IPS-NIHi7 (cell line): ENCODE results near the gene CREB3L2.
"Not testable (repeated sequence)": the region's sequence is repeated elsewhere in the genome, so short reads cannot be mapped to it uniquely, and the experiment has no call there.

ENCODE experiments used
- DNase-seq: peaks from one replicate; pipeline ENCODE4 v3.0.0; 2012; ENCODE audit warnings: mixed read lengths; ENCODE audit errors: extremely low spot score

Gene CREB3L2

DNA sequence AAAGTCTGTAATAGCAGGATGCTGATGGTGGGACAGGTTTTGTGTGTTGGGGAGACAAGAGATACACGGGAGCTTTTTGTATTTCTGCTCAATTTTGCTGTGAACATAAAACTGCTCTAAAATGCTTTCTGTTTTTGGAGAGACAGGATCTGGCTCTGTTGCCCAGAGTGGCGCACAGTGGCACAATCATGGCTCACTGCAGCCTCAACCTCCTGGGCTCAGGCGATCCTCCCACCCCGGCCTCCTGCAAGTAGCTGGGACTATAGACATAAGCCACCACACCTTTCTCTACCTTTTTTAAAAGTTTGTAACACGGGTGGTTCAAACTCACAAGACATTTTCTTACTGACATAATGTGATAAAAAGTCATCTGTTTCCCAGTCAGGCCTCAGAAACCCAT, 14.3 kb downstream of the CREB3L2 start:
- no peak for DNase-seq

DNA sequence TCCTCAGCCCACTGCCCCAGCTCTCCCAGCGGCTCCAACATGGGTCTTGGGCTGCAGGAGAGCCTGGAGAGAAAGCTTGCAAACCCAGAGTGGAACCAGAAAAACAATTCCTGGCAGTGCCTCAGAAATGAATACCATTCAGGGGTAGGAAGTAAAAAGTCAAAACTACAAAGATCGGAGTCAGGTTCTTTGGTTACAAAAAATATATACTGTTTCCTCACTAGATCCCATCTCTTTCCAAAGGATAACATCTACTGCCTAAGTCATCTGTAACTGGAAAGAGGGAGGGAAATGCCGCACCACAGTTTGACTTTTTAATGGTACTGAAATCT, 14.9 kb downstream of the CREB3L2 start:
- no peak for DNase-seq

DNA sequence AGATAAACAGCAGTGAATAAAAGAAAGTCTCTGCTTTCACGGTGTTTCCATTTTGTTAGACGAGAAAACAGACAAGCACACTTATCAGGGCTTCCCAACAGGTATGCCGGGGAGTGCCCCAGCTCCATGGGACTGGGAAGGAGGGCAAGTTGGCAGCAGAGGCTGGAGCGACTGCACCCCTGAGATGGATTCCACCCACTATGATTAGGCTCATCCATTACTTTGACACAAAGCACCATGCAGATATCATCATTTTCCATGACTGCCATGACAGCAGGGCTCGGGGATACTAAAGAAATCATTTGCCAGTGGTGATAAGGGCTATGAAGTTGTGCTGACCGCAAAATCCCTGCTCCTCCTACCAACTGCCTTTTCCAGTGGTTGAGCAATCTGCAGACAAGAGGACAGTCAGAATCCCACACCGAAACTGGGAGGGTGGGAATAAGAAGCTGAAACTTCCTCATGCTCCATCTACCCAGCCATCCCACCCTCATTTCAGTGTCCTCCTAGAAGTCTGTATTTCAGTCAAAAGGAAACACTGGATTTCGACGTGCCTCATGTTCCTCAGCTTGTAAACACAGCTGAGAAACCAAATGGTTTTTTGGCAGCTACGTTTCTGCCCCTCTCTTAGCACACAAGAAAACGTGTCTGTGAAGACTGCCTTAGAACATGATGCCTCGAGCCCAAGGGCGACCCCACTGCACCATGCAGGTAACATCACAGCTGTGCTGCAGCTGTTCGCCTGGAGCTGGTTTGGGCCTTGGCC, 15.5 kb downstream of the CREB3L2 start:
- DNase-seq, result no peak

DNA sequence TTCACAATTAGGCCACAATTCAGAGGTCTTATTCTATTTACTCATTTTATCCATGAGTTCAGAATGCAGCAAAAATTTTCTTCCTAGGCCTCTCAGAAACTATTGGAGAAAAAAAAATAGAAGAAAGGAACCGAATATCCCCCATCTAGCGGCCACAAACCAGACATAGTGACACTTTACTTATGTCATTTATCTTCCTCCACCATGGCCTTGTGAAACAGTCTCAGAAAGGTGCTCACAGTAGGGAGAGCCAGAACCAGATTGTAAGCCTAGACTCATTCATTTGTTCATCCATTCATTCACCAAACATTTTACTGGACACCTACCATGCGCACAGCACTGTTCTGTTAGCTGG, 16.0 kb downstream of the CREB3L2 start:
- no peak for DNase-seq

DNA sequence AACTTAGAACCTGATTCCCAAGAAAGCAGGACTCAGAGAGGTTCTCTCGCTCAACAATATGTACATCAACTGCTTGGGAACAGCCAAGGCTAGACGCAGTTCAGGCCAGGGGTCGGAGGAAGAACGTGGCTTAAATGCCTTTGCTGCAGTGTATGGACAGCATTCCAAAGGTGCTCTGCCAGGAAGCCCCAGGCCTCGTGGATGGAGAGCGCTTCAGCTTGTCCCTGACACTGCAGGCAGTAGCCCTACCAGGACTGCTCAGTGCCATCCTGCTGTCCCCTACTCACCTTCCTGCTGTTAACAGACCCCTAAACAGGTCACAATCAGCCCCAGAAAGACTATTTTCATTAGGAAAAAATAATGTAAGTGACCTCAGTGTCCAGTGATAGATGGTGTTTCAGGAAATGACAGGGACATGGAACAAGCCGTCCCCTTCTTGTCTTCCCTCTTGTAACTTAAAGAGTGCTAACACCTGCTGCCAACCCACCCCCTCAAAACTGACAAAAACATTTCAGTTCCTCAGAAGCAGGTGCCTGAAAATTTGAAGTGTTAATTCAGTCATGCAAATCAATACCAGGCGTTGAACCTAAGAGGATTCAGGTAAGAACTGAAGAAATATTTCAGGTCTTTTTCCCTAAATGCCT, 16.5 kb downstream of the CREB3L2 start:
- no peak for DNase-seq

DNA sequence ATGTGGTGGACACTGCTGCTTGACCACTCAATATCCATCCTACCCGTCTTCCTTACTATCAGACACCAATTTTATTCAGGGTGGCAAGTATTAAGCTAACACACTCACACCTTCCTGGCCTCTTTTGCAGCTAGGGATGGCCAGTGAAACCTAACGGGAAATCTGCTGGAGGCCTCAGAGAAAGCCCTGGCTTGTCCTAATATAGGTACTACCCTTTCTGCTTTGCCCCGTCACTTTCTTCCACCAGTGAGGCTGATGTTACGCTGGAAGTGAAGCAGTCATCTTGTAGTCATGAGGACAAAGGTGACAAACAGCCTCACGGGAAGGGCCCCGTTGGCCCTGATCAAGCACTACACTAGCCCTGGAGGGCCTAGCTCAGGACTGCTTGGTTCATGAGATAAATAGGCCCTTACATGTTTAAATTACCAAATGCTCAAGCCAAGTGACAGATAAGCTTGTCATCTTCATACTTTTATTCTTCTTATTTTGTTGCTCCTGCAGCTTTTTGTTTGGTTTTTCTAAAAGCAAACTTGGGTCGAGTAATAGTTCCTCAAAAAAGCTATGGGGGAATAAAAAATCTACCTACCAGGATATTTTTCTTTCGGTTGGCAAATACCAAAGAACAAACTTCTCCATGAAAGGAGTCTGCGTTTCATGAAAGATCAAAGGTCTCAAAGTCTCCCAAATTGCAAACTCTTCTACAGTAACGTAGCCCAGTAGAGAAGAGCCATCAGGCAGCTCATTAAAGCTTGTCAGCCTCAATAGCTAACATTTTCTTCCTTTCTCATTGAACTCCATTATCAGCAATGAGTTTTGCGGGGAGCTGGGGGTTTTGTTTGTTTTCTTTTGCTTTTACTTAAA, 17.5 kb downstream of the CREB3L2 start:
- DNase-seq, result no peak

DNA sequence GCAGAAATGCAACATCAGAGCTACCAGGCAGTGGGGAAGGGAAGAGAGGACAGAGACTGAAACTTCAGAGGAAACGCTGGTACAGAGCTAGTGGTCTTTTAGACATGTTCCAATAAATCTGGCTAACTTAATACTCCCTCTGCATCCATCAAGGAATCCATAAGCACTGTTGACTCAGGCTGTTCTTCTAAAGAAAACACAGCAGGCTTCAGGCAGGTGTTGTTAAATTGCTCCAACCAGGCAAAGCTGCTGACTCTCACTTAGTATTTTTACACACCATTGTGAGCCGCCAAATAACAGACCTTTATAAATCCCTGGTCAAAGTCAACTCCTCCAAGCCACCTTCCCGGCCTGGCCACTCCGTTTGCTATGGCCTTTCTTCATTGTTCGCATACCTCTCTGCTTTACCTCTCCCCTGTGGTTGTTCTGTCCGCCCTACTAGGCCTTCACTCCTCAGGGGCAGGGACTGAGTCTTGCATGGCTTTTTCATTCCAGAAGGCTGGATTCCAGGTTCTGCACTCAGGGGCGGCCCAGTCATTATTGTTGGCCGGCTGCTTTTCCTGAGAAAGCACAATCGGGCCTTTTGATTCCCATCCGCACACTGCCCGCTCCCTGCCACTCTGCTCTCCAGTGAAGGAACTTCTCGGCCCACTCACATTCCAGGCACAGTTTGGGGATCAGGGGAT, 18.4 kb downstream of the CREB3L2 start:
- DNase-seq, result no peak

DNA sequence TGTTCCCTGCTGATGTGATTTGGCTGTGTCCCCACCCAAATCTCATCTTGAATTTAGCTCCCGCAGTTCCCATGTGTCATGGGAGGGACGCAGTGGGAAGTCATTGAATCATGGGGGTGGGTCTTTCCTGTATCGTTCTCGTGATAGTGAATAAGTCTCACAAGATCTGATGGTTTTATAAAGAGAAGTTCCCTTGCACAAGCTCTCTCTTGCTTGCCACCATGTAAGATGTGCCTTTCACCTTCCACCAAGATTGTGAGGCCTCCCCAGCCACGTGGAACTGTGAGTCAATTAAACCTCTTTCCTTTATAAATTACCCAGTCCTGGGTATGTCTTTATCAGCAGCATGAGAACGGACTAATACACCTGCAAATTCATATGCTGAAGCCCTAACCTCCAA, 19.5 kb downstream of the CREB3L2 start:
- DNase-seq, result not testable (repeated sequence)

DNA sequence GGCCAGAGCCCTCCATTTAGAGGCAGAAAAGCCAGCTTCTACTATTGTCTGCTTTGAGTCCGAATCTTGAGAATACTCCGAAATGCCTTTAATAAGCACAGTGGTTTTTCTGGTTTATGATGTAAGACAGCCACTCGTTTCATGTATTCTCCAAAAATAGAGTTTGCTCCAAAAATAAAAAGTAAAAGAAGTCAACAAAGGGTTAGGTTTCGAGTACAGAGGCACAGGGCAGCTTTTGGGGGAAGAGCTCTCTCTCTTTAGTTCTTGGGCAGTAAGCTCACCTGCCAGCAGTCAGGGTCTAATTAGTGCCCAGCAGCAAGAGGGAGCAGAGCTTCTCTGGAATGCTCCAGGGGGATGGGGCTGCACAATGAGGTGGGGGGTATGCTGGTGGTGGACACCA, 20.2 kb downstream of the CREB3L2 start:
- no peak for DNase-seq

DNA sequence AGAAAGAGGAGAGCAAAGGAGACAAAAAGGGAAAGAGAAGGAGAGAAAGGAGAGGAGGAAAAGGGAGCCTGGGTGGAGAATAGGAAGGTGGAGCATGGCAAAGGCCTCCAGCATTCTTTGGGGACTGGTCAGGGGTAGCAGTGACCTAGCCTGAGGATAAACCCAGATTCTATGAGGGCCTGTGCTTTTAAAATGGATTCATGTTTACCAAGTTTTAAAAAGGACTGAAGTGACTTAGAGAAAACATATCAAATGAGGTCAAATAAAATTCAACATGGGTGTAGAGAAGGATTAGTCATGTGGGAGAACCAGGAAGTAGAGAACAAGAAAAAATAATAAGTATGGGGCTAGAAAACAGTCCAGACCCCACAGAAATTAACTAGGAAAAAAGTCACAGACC, 20.7 kb downstream of the CREB3L2 start:
- no peak for DNase-seq

DNA sequence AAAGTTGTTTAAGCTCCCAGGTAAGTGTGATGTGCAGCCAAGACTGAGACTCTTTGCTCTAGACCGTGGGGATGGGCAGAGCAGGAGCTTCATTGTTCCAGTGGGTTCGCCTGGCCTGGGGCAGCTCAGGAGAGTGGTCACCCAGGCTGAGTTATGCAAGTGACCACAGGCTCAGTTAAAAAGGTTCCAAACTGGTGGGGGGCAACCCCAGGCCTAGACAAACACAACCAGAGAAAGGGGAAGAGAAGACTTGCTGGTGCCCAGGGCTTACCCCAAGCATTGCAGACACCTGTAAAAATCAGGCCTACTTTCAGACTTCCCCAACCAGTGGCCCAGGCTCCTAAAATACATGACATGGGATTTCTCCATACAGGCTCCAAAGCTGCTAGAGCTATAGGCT, 21.6 kb downstream of the CREB3L2 start:
- no peak for DNase-seq

DNA sequence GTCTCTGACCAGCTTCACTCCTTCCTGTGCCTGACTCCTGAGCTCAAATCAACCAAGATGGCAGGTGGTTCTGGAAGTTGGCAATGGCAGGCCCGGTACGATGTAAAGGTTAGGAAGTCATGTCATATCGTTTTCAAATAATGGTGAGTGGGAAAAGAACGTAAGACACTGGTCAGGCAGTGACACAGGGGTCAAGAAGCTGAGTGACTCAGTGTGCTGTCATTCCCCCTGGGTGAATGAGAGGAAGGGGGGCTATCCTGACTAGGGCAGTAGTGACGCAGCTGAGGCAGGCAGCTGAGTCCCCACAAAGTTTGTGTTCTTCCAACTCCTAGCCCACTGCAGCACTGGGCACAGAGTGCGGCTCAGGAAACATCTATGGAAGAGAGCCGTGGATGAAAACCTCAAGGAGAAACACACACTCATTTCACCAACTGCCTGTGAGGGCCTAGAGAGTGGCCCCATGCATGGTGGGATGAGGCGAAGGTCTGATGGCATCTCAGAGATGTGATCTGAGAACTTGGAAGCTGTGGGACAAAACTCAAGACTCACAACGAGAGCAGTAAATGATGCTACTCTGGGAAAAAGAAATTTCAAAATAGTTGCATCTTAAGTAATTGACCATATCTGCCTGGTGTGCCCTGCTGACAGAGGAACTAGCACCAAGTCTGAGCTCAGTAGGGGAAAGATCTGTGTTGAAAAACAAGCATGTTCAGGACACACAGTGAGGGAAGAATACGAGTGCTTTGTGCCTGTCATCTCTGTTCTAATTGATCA, 23.2 kb downstream of the CREB3L2 start:
- peak; percentile 31 for DNase-seq

DNA sequence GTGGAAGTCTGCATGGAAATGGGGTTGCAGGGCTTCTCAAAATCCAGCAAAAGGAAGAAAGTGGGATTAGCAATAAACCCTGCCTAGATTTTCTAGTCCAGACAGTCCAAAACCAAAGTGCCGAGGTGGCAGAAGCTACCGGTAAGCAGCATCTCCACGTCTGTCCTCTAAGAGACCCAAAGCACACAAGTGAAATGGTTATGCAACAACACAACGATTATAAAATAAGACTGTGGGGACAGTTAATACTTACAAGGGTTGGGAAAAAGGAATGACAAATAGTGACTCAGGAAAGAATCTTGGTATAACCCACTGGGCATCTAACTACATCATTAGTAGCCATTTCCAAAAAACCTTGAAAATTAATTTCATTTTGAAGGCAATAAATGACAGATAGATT, 24.7 kb downstream of the CREB3L2 start:
- DNase-seq, result no peak

DNA sequence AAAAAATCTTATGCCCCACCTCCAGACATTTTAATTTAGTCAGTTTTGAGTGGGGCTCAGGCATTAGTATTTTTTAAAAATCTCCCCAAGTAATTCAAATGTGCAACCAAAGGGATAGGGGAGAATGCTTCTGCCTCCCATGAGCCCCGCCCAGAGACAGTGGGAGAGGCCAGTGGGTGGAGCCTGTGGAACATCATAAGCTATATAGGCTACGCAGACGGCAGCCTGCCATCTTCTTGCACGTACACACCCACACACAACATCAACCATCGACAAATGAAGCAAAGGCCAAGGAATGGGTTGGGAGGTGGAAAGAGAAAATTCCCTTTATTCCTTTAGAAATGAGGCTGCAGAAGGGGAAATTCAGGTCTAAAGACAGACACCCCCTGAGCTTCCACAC, 25.2 kb downstream of the CREB3L2 start:
- no peak for DNase-seq

DNA sequence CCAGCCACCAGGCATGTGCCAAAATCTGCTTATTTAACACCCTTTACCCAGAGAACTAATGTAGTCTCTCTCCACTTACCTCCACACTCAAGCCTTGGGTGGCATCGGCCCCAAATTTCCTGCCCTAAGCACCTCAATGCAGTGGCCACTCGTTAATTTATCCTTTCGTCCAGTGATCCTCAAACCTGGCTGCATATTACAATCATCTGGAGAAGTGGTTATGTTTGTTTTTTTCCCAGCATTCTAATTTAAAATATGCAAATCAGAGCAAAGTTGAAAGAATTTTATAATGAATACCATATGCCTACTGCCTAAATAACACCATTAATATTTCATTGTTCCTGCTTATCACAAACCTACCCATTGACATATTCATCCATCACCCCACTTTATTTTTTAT, 25.7 kb downstream of the CREB3L2 start:
- no peak for DNase-seq

DNA sequence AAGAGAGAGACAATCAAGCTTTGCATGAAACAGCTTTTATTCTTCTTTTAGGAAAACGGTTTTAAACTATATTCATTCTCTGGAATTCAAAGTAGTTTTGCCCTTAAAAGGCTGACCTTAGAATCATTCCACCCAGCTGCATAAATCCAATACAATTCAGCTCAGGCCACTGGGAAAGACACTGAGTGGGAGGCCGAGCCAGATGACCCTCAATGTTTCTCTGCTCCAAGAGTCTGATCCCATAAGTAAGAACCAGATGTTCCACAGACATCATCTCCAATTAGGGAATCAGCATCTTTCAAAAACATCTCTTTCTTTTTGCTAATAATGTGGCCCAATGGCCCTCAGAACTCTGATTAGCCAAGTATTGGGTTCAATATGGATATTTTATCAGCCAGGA, 26.1 kb downstream of the CREB3L2 start:
- no peak for DNase-seq

DNA sequence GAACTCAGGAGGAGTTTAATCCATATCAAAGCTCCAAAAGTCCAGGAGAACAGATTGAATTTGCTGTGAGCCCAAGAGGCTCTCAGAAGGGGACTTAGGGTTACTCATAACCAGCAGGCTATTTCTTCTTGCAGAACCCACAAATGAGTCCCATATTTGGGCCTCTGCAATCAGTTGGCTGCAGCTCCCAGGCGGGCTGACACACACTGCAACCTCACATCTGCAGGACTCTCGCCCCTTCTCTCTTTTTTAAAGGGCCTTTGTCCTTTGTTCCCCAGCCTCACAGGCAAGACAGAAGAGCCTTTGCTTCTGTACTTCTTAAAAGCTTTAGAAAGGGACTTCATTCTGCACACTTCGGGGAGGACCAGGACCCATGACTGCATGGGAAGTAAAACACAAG, 26.7 kb downstream of the CREB3L2 start:
- DNase-seq, result no peak

DNA sequence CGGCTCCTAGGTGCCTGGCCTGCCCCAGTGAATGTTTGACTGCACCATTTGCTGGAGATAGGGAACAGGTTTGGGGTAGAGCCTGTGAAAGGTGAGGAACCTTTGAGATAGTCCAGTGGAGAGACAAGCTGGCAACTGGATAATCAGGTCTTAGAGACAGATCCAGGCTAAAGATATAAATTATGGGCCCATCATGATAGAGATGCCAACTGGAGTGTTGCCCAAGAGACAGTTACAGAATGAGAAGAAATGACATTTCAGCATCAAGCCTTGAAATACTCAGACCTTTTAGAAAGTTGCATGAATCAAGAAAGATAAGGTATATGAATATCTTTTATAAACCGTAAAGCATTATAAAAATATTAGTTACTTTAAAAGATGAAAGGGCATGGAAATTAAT, 27.1 kb downstream of the CREB3L2 start:
- DNase-seq, result no peak

DNA sequence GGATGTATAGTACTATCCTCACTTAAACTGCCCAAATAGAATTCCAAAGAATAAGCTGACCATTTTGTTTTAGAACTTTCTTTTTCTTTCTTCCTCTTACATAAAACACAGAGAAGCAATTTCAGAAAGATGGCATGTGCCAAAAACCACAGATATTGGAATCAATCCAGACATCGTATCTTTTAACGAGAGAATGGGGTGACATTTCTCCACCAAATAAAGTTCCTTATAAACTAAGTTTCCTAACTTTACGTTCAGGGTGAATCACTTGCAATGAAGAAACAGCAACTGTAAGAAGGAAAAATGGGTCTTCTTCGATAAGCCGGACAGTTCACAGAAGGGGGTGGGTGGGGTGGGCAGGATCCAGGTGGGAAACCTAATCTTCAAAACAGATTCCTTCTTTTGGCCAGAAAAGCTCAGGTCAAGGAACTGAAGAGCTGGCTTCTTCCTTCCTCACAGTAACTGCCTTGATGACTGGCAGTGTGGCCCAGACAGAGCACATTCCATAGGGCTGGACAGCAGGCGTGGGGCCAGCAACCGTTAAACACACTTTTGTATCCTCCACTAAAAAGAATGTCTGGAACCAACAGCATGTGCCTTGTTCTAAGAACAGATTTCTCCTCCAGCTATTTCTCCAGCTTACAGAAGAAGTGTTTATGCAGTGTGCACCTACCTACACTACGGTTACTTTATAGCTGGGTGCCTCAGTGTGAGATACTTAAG, 31.5 kb downstream of the CREB3L2 start:
- DNase-seq, result no peak

DNA sequence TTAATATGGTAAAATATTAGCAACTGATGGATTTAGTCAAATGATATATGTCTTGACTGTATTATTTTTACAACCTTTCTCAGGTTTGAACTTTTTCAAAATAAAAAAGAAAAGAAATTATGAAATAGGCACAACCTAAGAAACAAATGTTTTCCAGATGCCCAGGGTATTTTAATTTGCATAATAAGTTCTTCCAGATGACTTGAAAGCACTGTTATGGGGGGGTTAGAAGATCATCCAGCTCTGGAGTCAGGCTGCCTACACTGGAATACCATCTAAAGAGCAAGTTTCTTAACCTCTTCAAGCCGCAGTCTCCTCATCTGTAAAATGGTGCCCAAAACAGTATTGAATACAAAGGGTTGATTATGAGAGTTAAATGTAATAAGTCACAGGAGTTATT, 32.1 kb downstream of the CREB3L2 start:
- DNase-seq, result no peak

DNA sequence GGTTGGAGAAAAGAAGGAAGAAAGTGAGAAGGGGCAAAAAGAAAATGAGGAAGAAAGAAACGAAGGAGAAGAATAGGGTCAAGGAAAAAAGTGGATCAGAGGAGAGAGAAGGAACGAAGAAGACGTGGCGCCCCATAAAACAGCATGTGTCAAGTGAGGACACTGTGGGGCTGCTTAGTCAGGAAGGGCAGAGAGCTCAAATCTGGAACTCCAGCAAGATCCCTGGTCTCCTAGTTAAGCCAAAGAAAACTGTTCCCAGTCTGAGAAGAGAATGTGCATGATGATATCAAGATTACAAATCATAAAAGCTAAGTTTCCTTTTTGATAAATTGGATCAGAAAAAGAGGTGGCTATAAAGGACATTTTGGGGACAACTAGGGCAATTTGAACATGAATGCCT, 33.0 kb downstream of the CREB3L2 start:
- DNase-seq, result no peak
